Astrocyte (in vitro differentiated cells and primary cell): ENCODE data around the gene PACS2. TPM values are rescaled to one million over a fixed set of nuclear protein-coding genes. Genes with fewer than 3 reads are reported as not detected.

Source experiments
- DNase-seq: peaks from one replicate; pipeline ENCODE4 v3.0.0-alpha.2; 2010; ENCODE audit warnings: low read depth
- FAIRE-seq: peaks from 2 replicates; lab custom pipeline; 2011; peaks lifted over from hg19 to GRCh38; lab: Jason Lieb, UNC
- H2AFZ ChIP-seq: 2 replicates; pipeline ENCODE4 v1.6.0; 2012; ENCODE audit warnings: low read depth, low read length, inconsistent platforms
- H3K27ac ChIP-seq: 2 replicates; pipeline ENCODE4 v1.5.1; 2011; ENCODE audit warnings: low read depth, low read length, inconsistent platforms
- H3K27me3 ChIP-seq: 2 replicates; pipeline ENCODE4 v1.6.0; 2011; ENCODE audit warnings: low read length, inconsistent platforms; ENCODE audit not compliant: insufficient read depth
- H3K36me3 ChIP-seq: 2 replicates; pipeline ENCODE4 v1.5.1; 2011; ENCODE audit warnings: low read length, inconsistent platforms; ENCODE audit not compliant: insufficient read depth
- H3K4me1 ChIP-seq: 2 replicates; pipeline ENCODE4 v1.5.1; 2011; ENCODE audit warnings: low read length, inconsistent platforms; ENCODE audit not compliant: insufficient read depth
- H3K4me2 ChIP-seq: 2 replicates; pipeline ENCODE4 v1.6.0; 2012; ENCODE audit warnings: low read length, inconsistent platforms
- H3K4me3 ChIP-seq: 2 replicates; pipeline ENCODE4 v1.5.1; 2011; ENCODE audit warnings: low read depth, mild to moderate bottlenecking, low read length, inconsistent platforms; ENCODE audit not compliant: insufficient read depth
- H3K79me2 ChIP-seq: 2 replicates; pipeline ENCODE4 v1.6.0; 2012; ENCODE audit warnings: mild to moderate bottlenecking, low read length, inconsistent platforms; ENCODE audit not compliant: insufficient read depth
- H3K9ac ChIP-seq: 2 replicates; pipeline ENCODE4 v1.6.0; 2012; ENCODE audit warnings: mild to moderate bottlenecking, low read length, inconsistent platforms
- H3K9me3 ChIP-seq: 2 replicates; pipeline ENCODE4 v1.5.1; 2012; ENCODE audit warnings: low read depth, mild to moderate bottlenecking, low read length, inconsistent platforms; ENCODE audit not compliant: insufficient read depth
- H4K20me1 ChIP-seq: 2 replicates; pipeline ENCODE4 v1.6.0; 2012; ENCODE audit warnings: low read length, inconsistent platforms; ENCODE audit not compliant: insufficient read depth
- H3K27ac Mint-ChIP-seq: one replicate; pipeline ENCODE4 v1.8.0; 2021; ENCODE audit warnings: mild to moderate bottlenecking, mixed read lengths; ENCODE audit not compliant: unreplicated experiment
- H3K27me3 Mint-ChIP-seq: one replicate; pipeline ENCODE4 v1.8.0; 2021; ENCODE audit warnings: low read depth, mixed read lengths; ENCODE audit not compliant: unreplicated experiment
- H3K36me3 Mint-ChIP-seq: one replicate; pipeline ENCODE4 v1.8.0; 2021; ENCODE audit warnings: low read depth, mixed read lengths; ENCODE audit not compliant: unreplicated experiment
- H3K4me1 Mint-ChIP-seq: one replicate; pipeline ENCODE4 v1.8.0; 2021; ENCODE audit warnings: low read depth, mixed read lengths; ENCODE audit not compliant: unreplicated experiment
- H3K4me3 Mint-ChIP-seq: one replicate; pipeline ENCODE4 v1.8.0; 2021; ENCODE audit warnings: mild to moderate bottlenecking, moderate library complexity, mixed read lengths; ENCODE audit not compliant: unreplicated experiment
- H3K9me3 Mint-ChIP-seq: one replicate; pipeline ENCODE4 v1.8.0; 2021; ENCODE audit warnings: mild to moderate bottlenecking, mixed read lengths; ENCODE audit not compliant: unreplicated experiment
- CTCF ChIP-seq: IDR thresholded peaks from 2 replicates; pipeline ENCODE4 v1.5.1; 2011; ENCODE audit warnings: low read depth, mild to moderate bottlenecking, inconsistent platforms, low read length, moderate library complexity; ENCODE audit not compliant: insufficient read depth
- EZH2 ChIP-seq: IDR thresholded peaks from 2 replicates; pipeline ENCODE4 v1.6.1; 2012; ENCODE audit warnings: mild to moderate bottlenecking, low read length, inconsistent platforms; ENCODE audit not compliant: insufficient read depth
- total RNA-seq: library from RNA; stranded (reverse); gene quantifications from 2 replicates; pipeline ENCODE4 v1.2.1, GENCODE V29; 2021

The PACS2 gene
- total RNA-seq, 1 donor from 2014 or later, result 51.0 TPM

- no peaks in the 10 kb centered on the region for H3K27me3 Mint-ChIP-seq
- H3K79me2 ChIP-seq, result peaks cover 20% of the 10 kb centered on the region
- no peaks in the 10 kb centered on the region for H3K27me3 ChIP-seq
- no peak overlapping the region for H3K4me3 ChIP-seq
- no peak for DNase-seq
- H3K27ac Mint-ChIP-seq, result no peak overlapping the region
- H3K36me3 Mint-ChIP-seq, result peaks cover 6% of the 10 kb centered on the region
- no peaks in the 10 kb centered on the region for H3K9me3 ChIP-seq
- peaks cover 6% of the 10 kb centered on the region for H3K4me1 ChIP-seq
- no peak overlapping the region for H3K4me3 Mint-ChIP-seq
- no peak overlapping the region for H2AFZ ChIP-seq
- peaks cover 7% of the 10 kb centered on the region for H3K9me3 Mint-ChIP-seq
- no peak for TF ChIP-seq EZH2
- no peak for TF ChIP-seq CTCF
- H3K27ac ChIP-seq, result no peak overlapping the region
- no peak overlapping the region for H3K4me2 ChIP-seq
- no peaks in the 10 kb centered on the region for H3K36me3 ChIP-seq
- peaks cover 65% of the 10 kb centered on the region for H4K20me1 ChIP-seq
- no peak overlapping the region for H3K9ac ChIP-seq
- peaks cover 21% of the 10 kb centered on the region for H3K4me1 Mint-ChIP-seq
- no peak for FAIRE-seq
These were observed 28.6 kb downstream of the PACS2 start for GRCh38 chr14:105343194-105343593.

GRCh38 chr14:105346200-105346533, 31.6 kb downstream of the PACS2 start:
- Histone ChIP-seq H3K79me2 (peaks cover 12% of the 10 kb centered on the region), H3K36me3 (no peaks in the 10 kb centered on the region), H3K9ac (no peak overlapping the region), H3K27me3 (no peaks in the 10 kb centered on the region), H3K4me3 (no peak overlapping the region), H2AFZ (no peak overlapping the region), H3K4me1 (peaks cover 1% of the 10 kb centered on the region), H3K9me3 (no peaks in the 10 kb centered on the region), H3K4me2 (no peak overlapping the region), H4K20me1 (peaks cover 51% of the 10 kb centered on the region), H3K27ac (no peak overlapping the region)
- peaks cover 6% of the 10 kb centered on the region for H3K36me3 Mint-ChIP-seq
- peaks cover 7% of the 10 kb centered on the region for H3K9me3 Mint-ChIP-seq
- H3K4me1 Mint-ChIP-seq, result peaks cover 16% of the 10 kb centered on the region
- no peak for TF ChIP-seq EZH2
- no peak for TF ChIP-seq CTCF
- FAIRE-seq, result no peak
- H3K27ac Mint-ChIP-seq, result no peak overlapping the region
- H3K27me3 Mint-ChIP-seq, result no peaks in the 10 kb centered on the region
- no peak overlapping the region for H3K4me3 Mint-ChIP-seq
- no peak for DNase-seq

- no peaks in the 10 kb centered on the region for H3K36me3 ChIP-seq
- H3K79me2 ChIP-seq, result peaks cover 8% of the 10 kb centered on the region
- DNase-seq (no peak), FAIRE-seq (no peak)
- H3K9me3 ChIP-seq, result no peaks in the 10 kb centered on the region
- no peak overlapping the region for H3K4me3 ChIP-seq
- H3K27ac ChIP-seq, result no peak overlapping the region
- Mint-ChIP-seq H3K27me3 (no peaks in the 10 kb centered on the region), H3K4me1 (peaks cover 12% of the 10 kb centered on the region), H3K4me3 (no peak overlapping the region), H3K9me3 (peaks cover 7% of the 10 kb centered on the region), H3K36me3 (peaks cover 6% of the 10 kb centered on the region), H3K27ac (no peak overlapping the region)
- H4K20me1 ChIP-seq, result peaks cover 50% of the 10 kb centered on the region
- no peaks in the 10 kb centered on the region for H3K4me1 ChIP-seq
- no peak overlapping the region for H2AFZ ChIP-seq
- H3K27me3 ChIP-seq, result no peaks in the 10 kb centered on the region
- H3K9ac ChIP-seq, result no peak overlapping the region
- TF ChIP-seq CTCF, result no peak
- no peak for TF ChIP-seq EZH2
- no peak overlapping the region for H3K4me2 ChIP-seq
These were observed 32.5 kb downstream of the PACS2 start for GRCh38 chr14:105346876-105347586.
